HepG2 (cell line): ENCODE results near the gene NEDD8. TPM values are rescaled to one million over a fixed set of nuclear protein-coding genes. Genes with fewer than 3 reads are reported as not detected.
A peak's percentile ranks its signal among the peaks of the same experiment; 100 is the strongest.

Source experiments
- ATAC-seq: fragments of 200-7000 bp; cut with Tn5 transposase; 3 replicates; pipeline ENCODE4 v1.9.1; 2020; ENCODE audit warnings: mild to moderate bottlenecking, moderate library complexity
- BruUV-seq: library from RNA; stranded (reverse); fragments of 400-500 nt; replicated peaks from 2 replicates; lab custom pipeline; 2021; lab: Mats Ljungman, UMichigan
- CTCF ChIA-PET: fragments of 300-600 bp; formaldehyde crosslinking; extraction: SDS; loops from one replicate; lab custom pipeline; 2021; ENCODE audit warnings: low total read pairs, inconsistent platforms, low intra/inter-chr PET ratio; lab: Yijun Ruan, JAX
- POLR2A ChIA-PET: fragments of 350-600 bp; sonication (Branson Sonifier 250); formaldehyde crosslinking; loops from one replicate; lab custom pipeline; 2020; ENCODE audit warnings: antibody characterized with exemption, inconsistent platforms; lab: Yijun Ruan, JAX
- DNase-seq: peaks from one replicate; pipeline ENCODE4 v3.0.0-alpha.2; 2015; ENCODE audit warnings: low spot score
- FAIRE-seq: peaks from 3 replicates; lab custom pipeline; 2011; peaks lifted over from hg19 to GRCh38; lab: Jason Lieb, UNC
- H2AFZ ChIP-seq: one replicate; pipeline ENCODE4 v1.6.1; 2011; ENCODE audit warnings: low read length, inconsistent platforms
- H3K27ac ChIP-seq: fragments of 300-600 bp; 3 replicates; pipeline ENCODE4 v1.8.0; 2011; ENCODE audit warnings: mixed run types, mild to moderate bottlenecking, mixed read lengths, low read length, inconsistent platforms; ENCODE audit not compliant: insufficient read depth; ENCODE audit errors: extremely low read length
- H3K27me3 ChIP-seq, 2 experiments: fragments of 200-600 bp in 1 of 2; 2 replicates in 1 of 2; 3 replicates in 1 of 2; pipeline versions ENCODE4 v1.6.0 to v1.8.0; 2011; ENCODE audit warnings: low read length in 2 of 2, mild to moderate bottlenecking in 2 of 2, moderate library complexity in 2 of 2, inconsistent platforms in 1 of 2; ENCODE audit not compliant: insufficient read depth in 2 of 2, control insufficient read depth in 1 of 2
- H3K36me3 ChIP-seq, 2 experiments: fragments of 200-600 bp in 1 of 2; replicated peaks in 1 of 2; 2 replicates in 1 of 2; 3 replicates in 1 of 2; pipeline versions ENCODE4 v1.5.1 to v1.8.0; 2011; ENCODE audit warnings: low read length in 2 of 2, inconsistent platforms in 1 of 2; ENCODE audit not compliant: insufficient read depth in 2 of 2, control insufficient read depth in 1 of 2
- H3K4me1 ChIP-seq: 2 replicates; pipeline ENCODE4 v1.5.1; 2012; ENCODE audit warnings: low read length, inconsistent platforms; ENCODE audit not compliant: insufficient read depth
- H3K4me2 ChIP-seq: 2 replicates; pipeline ENCODE4 v1.6.0; 2011; ENCODE audit warnings: low read depth, low read length, inconsistent platforms
- H3K4me3 ChIP-seq, 3 experiments: fragments of 200-600 bp in 1 of 3; sonication (generic), shearing (Covaris generic) in 1 of 3; replicated peaks in 1 of 3; 2 replicates each; pipeline ENCODE4 v1.5.1; 2011 to 2016; ENCODE audit warnings: low read length in 3 of 3, inconsistent platforms in 2 of 3, low read depth in 2 of 3, mild to moderate bottlenecking in 2 of 3, control low read depth in 1 of 3, mixed read lengths in 1 of 3; ENCODE audit not compliant: insufficient read depth in 1 of 3
- H3K79me2 ChIP-seq: one replicate; pipeline ENCODE4 v1.6.1; 2011; ENCODE audit warnings: low read length, inconsistent platforms; ENCODE audit not compliant: insufficient read depth
- H3K9ac ChIP-seq: 2 replicates; pipeline ENCODE4 v1.6.0; 2011; ENCODE audit warnings: mild to moderate bottlenecking, low read depth, low read length, inconsistent platforms; ENCODE audit not compliant: insufficient read depth
- H3K9me3 ChIP-seq: 2 replicates; pipeline ENCODE4 v1.5.1; 2012; ENCODE audit warnings: mild to moderate bottlenecking, low read length
- H4K20me1 ChIP-seq: 2 replicates; pipeline ENCODE4 v1.6.0; 2011; ENCODE audit warnings: inconsistent platforms, mild to moderate bottlenecking, low read length, moderate library complexity; ENCODE audit not compliant: insufficient read depth
- CC2D1A ChIP-seq: sonication (generic); formaldehyde crosslinking; IDR thresholded peaks from 2 replicates; pipeline ENCODE4 v1.8.1; 2023; ENCODE audit warnings: mild to moderate bottlenecking, missing genetic modification reagents
- CENPX ChIP-seq: sonication (generic); formaldehyde crosslinking; IDR thresholded peaks from 2 replicates; pipeline ENCODE4 v1.9.0; 2021; ENCODE audit warnings: mild to moderate bottlenecking, missing genetic modification reagents, moderate library complexity
- FOXM1 ChIP-seq: sonication (generic); formaldehyde crosslinking; IDR thresholded peaks from 2 replicates; pipeline ENCODE4 v1.5.0; 2020; ENCODE audit warnings: missing genetic modification reagents
- ISX ChIP-seq: sonication (generic); formaldehyde crosslinking; conservative IDR thresholded peaks from 2 replicates; pipeline ENCODE4 v1.5.0; 2020; ENCODE audit warnings: missing genetic modification reagents
- KDM5A ChIP-seq: fragments of 200-600 bp; sonication (generic); IDR thresholded peaks from 2 replicates; pipeline ENCODE4 v1.7.0; 2018; ENCODE audit warnings: antibody characterized with exemption, mild to moderate bottlenecking, low read length, borderline replicate concordance
- MAFF ChIP-seq: IDR thresholded peaks from 2 replicates; pipeline ENCODE4 v1.6.1; 2011; ENCODE audit warnings: low read depth, low read length, improper control_type of control experiment
- MTF2 ChIP-seq: sonication (generic); formaldehyde crosslinking; IDR thresholded peaks from 2 replicates; pipeline ENCODE4 v1.5.0; 2020; ENCODE audit warnings: missing genetic modification reagents, borderline replicate concordance
- PRPF4 ChIP-seq: fragments of 200-400 bp; formaldehyde crosslinking; IDR thresholded peaks from 2 replicates; pipeline ENCODE4 v1.6.1; 2016; ENCODE audit warnings: low read length, low read depth; ENCODE audit not compliant: poor library complexity, severe bottlenecking
- SKI ChIP-seq: fragments of 450-650 bp; IDR thresholded peaks from one replicate; pipeline ENCODE4 v1.6.1; 2018; ENCODE audit warnings: mild to moderate bottlenecking; ENCODE audit not compliant: partially characterized antibody
- ZNF101 ChIP-seq: sonication (generic); formaldehyde crosslinking; IDR thresholded peaks from 2 replicates; pipeline ENCODE4 v1.4.0; 2020; ENCODE audit warnings: mild to moderate bottlenecking, low read depth, missing genetic modification reagents, borderline replicate concordance
- ZNF446 ChIP-seq: sonication (generic); formaldehyde crosslinking; IDR thresholded peaks from 2 replicates; pipeline ENCODE4 v1.5.0; 2020; ENCODE audit warnings: mild to moderate bottlenecking, missing genetic modification reagents
- ZNF530 ChIP-seq: sonication (generic); formaldehyde crosslinking; IDR thresholded peaks from 2 replicates; pipeline ENCODE4 v1.5.0; 2020; ENCODE audit warnings: low read depth, mild to moderate bottlenecking, missing genetic modification reagents
- ZNF773 ChIP-seq: sonication (generic); formaldehyde crosslinking; IDR thresholded peaks from 2 replicates; pipeline ENCODE4 v1.4.0; 2020; ENCODE audit warnings: missing genetic modification reagents, borderline replicate concordance
- WGBS: methylation state at CpG from one replicate; pipeline ENCODE4 v1.1.6; 2017; ENCODE audit warnings: low lambda C conversion rate; 5-methylcytosine and 5-hydroxymethylcytosine counted together
- in situ Hi-C: cut with HindIII; loops from 2 replicates; pipeline ENCODE4 v1.10.0; 2017; ENCODE audit warnings: low pct_unique_long_range_greater_than_20kb; ENCODE audit not compliant: extremely low pct_ligation_motif_present
- intact Hi-C: fragments of 100-400 bp; cut with micrococcal nuclease; formaldehyde crosslinking; loops from one replicate; pipeline ENCODE4 v1.10.0; 2022; ENCODE audit not compliant: unreplicated experiment
- polyA plus RNA-seq, 8 experiments: library from polyadenylated mRNA; depleted of rRNA in 3 of 8; stranded (reverse) in 7 of 8; unstranded in 1 of 8; fragments of >200 nt; fragmentation: Illumina TruSeq in 4 of 8; extraction: Trizol in 4 of 8; gene quantifications; 2 replicates each; pipeline versions ENCODE4 v1.2.1 to v1.2.3, GENCODE V29; 2011 to 2016; ENCODE audit warnings: low read depth in 4 of 8, missing spikeins in 1 of 8, mixed read lengths in 1 of 8; ENCODE audit not compliant: insufficient read depth in 1 of 8
- total RNA-seq, 5 experiments: library from RNA; depleted of rRNA; stranded (reverse); fragments of >200 nt; fragmentation: Illumina TruSeq; extraction: Trizol; gene quantifications; 2 replicates each; pipeline ENCODE4 v1.2.3, GENCODE V29; 2016; ENCODE audit warnings: low read depth in 1 of 5
- TF ChIP-seq, protein P1 (sequence below): sonication (generic); formaldehyde crosslinking; IDR thresholded peaks from 2 replicates; pipeline ENCODE4 v1.5.0; 2020; ENCODE audit warnings: mild to moderate bottlenecking, missing genetic modification reagents
- TF ChIP-seq, protein P2 (sequence below): sonication (generic); formaldehyde crosslinking; IDR thresholded peaks from 2 replicates; pipeline ENCODE4 v1.4.0; 2020; ENCODE audit warnings: missing genetic modification reagents, borderline replicate concordance
- TF ChIP-seq, protein P3 (sequence below): sonication (generic); formaldehyde crosslinking; IDR thresholded peaks from 2 replicates; pipeline ENCODE4 v1.4.0; 2020; ENCODE audit warnings: mild to moderate bottlenecking, missing genetic modification reagents

Gene NEDD8
- total and polyA plus RNA-seq, 2 of the 13 experiments (the other 11 are each of a cell fraction or from before 2014, with no cell fraction given), result 535 to 713 TPM

DNA sequence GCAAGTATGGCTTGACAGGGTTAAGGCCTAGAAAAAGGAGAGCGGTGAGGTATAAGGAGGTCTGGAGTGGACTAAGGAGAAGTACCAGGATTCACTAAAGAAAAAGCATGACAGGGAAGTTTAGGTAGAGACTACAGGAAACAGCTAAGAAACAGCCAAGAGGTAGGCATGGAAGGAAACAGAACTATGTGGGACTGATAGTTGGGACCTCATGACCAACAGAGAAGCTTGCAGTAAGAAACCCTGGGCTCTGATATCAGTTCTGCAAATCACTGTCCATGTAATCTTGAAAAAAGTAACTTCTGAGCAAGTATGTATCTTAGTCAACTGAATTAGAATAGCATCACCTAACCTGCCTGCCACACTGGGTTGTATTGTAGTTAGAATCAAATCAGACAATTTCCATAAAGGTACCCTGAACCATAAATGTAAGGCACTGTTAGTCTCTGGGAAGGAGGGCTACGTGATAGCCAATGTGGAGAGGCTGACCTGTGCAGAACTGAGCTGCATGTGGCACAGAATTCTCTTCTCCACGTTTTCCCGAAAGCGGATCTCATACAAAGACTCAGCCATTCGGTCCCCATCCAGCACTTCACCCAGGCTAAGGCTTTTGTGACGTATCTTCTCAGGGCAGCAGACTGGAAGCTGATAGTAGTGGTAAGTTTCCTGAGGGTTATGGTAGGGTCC, 37.8 kb downstream of the NEDD8 start:
- Histone ChIP-seq H3K4me2 (peak overlapping the region; percentile 99), H3K9me3 (no peaks in the 10 kb centered on the region), H2AFZ (no peak overlapping the region), H3K4me1 (peaks cover 70% of the 10 kb centered on the region), H3K4me3 (peak overlapping the region; percentile 79 to 91 (median 85)), H3K27me3 (no peaks in the 10 kb centered on the region; a peak in 1 of 5 replicates), H4K20me1 (no peaks in the 10 kb centered on the region), H3K36me3 (peaks cover 18 to 29% of the 10 kb centered on the region in 2 experiments; a peak in 4 of 5 replicates), H3K9ac (peak overlapping the region; percentile 97), H3K79me2 (peaks cover 43% of the 10 kb centered on the region), H3K27ac (peak overlapping the region; percentile 84)
- whole genome bisulfite sequencing, result 89% methylated on average over 7 of the region's 7 CpGs
- no peak for DNase-seq
- CTCF ChIA-PET, result no interaction called here
- FAIRE-seq, result peak; percentile 23
- intact Hi-C loops (no loop called here), in situ Hi-C loops (no loop called here)
- BruUV-seq, result TSS peak; percentile 53
- POLR2A ChIA-PET, result interaction anchor here (1.3 to 4.3 kb wide), 11 partner anchors 10 to 248 kb away, joined by 3 to 230 read pairs (median 35); partner anchors contain the start of genes CHMP4A, DCAF11, DHRS1 and EMC9
- ATAC-seq, result no peak
- TF ChIP-seq CC2D1A (peak; percentile 54; the same call in 1 of the 2 replicates), ZNF101 (CRISPR knock-in tag) (no peak), MAFF (no peak), SKI (no peak), PRPF4 (peak; percentile 33), CENPX (CRISPR knock-in tag) (no peak), ZNF773 (CRISPR knock-in tag) (no peak), ISX (CRISPR knock-in tag) (no peak), MTF2 (CRISPR knock-in tag) (no peak), ZNF446 (CRISPR knock-in tag) (no peak), ZNF530 (CRISPR knock-in tag) (no peak), KDM5A (no peak), FOXM1 (CRISPR knock-in tag) (no peak)
- TF ChIP-seq, protein P1, sequence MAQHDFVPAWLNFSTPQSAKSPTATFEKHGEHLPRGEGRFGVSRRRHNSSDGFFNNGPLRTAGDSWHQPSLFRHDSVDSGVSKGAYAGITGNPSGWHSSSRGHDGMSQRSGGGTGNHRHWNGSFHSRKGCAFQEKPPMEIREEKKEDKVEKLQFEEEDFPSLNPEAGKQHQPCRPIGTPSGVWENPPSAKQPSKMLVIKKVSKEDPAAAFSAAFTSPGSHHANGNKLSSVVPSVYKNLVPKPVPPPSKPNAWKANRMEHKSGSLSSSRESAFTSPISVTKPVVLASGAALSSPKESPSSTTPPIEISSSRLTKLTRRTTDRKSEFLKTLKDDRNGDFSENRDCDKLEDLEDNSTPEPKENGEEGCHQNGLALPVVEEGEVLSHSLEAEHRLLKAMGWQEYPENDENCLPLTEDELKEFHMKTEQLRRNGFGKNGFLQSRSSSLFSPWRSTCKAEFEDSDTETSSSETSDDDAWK (CRISPR knock-in tag), result no peak
- TF ChIP-seq, protein P2, sequence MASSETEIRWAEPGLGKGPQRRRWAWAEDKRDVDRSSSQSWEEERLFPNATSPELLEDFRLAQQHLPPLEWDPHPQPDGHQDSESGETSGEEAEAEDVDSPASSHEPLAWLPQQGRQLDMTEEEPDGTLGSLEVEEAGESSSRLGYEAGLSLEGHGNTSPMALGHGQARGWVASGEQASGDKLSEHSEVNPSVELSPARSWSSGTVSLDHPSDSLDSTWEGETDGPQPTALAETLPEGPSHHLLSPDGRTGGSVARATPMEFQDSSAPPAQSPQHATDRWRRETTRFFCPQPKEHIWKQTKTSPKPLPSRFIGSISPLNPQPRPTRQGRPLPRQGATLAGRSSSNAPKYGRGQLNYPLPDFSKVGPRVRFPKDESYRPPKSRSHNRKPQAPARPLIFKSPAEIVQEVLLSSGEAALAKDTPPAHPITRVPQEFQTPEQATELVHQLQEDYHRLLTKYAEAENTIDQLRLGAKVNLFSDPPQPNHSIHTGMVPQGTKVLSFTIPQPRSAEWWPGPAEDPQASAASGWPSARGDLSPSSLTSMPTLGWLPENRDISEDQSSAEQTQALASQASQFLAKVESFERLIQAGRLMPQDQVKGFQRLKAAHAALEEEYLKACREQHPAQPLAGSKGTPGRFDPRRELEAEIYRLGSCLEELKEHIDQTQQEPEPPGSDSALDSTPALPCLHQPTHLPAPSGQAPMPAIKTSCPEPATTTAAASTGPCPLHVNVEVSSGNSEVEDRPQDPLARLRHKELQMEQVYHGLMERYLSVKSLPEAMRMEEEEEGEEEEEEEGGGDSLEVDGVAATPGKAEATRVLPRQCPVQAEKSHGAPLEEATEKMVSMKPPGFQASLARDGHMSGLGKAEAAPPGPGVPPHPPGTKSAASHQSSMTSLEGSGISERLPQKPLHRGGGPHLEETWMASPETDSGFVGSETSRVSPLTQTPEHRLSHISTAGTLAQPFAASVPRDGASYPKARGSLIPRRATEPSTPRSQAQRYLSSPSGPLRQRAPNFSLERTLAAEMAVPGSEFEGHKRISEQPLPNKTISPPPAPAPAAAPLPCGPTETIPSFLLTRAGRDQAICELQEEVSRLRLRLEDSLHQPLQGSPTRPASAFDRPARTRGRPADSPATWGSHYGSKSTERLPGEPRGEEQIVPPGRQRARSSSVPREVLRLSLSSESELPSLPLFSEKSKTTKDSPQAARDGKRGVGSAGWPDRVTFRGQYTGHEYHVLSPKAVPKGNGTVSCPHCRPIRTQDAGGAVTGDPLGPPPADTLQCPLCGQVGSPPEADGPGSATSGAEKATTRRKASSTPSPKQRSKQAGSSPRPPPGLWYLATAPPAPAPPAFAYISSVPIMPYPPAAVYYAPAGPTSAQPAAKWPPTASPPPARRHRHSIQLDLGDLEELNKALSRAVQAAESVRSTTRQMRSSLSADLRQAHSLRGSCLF (CRISPR knock-in tag), result no peak
- TF ChIP-seq, protein P3, sequence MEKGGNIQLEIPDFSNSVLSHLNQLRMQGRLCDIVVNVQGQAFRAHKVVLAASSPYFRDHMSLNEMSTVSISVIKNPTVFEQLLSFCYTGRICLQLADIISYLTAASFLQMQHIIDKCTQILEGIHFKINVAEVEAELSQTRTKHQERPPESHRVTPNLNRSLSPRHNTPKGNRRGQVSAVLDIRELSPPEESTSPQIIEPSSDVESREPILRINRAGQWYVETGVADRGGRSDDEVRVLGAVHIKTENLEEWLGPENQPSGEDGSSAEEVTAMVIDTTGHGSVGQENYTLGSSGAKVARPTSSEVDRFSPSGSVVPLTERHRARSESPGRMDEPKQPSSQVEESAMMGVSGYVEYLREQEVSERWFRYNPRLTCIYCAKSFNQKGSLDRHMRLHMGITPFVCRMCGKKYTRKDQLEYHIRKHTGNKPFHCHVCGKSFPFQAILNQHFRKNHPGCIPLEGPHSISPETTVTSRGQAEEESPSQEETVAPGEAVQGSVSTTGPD, result no peak
